Activated naive CD8-positive, alpha-beta T cell treated with anti-CD3 and anti-CD28 coated beads, Interleukin-2, amount 50 U/mL, for 24 hours (primary cell): Measurements from ENCODE around the gene ZFYVE28.
A peak's percentile ranks its signal among the peaks of the same experiment; 100 is the strongest.

ENCODE experiments used
- ATAC-seq: fragments of 150-1000 bp; cut with Tn5 transposase; one replicate; pipeline ENCODE4 v1.10.0; 2021
- DNase-seq: peaks from one replicate; pipeline ENCODE4 v3.0.0; 2021
- H3K27ac Mint-ChIP-seq: one replicate; pipeline ENCODE4 v1.8.0; 2021; ENCODE audit warnings: mild to moderate bottlenecking, mixed read lengths
- H3K27me3 Mint-ChIP-seq: one replicate; pipeline ENCODE4 v1.8.0; 2021; ENCODE audit warnings: mixed read lengths
- H3K36me3 Mint-ChIP-seq: one replicate; pipeline ENCODE4 v1.8.0; 2021; ENCODE audit warnings: low read depth, mixed read lengths
- H3K4me1 Mint-ChIP-seq: one replicate; pipeline ENCODE4 v1.8.0; 2021; ENCODE audit warnings: mixed read lengths
- H3K4me3 Mint-ChIP-seq: one replicate; pipeline ENCODE4 v1.8.0; 2021; ENCODE audit warnings: mild to moderate bottlenecking, moderate library complexity, mixed read lengths
- H3K9me3 Mint-ChIP-seq: one replicate; pipeline ENCODE4 v1.8.0; 2021; ENCODE audit warnings: mixed read lengths

The ZFYVE28 gene

DNA sequence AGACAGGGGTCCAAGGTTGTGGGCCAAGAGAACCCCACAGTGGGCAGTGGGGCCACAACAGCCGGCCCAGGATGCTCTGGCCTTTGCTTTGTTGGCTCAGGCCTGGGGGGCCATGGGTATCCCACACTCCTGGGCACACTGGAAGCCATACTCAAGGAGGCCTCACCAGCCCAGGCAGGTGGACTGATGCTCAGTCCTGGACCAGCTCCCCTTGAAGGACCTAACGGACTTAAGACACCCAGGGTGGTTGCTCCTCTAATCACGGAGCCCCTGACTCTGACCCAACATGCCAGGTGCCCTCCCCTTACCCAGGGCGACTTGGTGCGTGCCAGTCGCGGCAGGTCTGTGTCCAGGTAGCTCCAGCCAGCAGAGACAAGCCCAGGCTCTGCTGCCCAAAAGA, 50.8 kb downstream of the ZFYVE28 start:
- Mint-ChIP-seq H3K27ac (no peak overlapping the region), H3K9me3 (no peaks in the 10 kb centered on the region), H3K4me3 (no peak overlapping the region), H3K4me1 (peaks cover 4% of the 10 kb centered on the region), H3K36me3 (no peaks in the 10 kb centered on the region), H3K27me3 (no peaks in the 10 kb centered on the region)
- ATAC-seq (no peak), DNase-seq (no peak)

DNA sequence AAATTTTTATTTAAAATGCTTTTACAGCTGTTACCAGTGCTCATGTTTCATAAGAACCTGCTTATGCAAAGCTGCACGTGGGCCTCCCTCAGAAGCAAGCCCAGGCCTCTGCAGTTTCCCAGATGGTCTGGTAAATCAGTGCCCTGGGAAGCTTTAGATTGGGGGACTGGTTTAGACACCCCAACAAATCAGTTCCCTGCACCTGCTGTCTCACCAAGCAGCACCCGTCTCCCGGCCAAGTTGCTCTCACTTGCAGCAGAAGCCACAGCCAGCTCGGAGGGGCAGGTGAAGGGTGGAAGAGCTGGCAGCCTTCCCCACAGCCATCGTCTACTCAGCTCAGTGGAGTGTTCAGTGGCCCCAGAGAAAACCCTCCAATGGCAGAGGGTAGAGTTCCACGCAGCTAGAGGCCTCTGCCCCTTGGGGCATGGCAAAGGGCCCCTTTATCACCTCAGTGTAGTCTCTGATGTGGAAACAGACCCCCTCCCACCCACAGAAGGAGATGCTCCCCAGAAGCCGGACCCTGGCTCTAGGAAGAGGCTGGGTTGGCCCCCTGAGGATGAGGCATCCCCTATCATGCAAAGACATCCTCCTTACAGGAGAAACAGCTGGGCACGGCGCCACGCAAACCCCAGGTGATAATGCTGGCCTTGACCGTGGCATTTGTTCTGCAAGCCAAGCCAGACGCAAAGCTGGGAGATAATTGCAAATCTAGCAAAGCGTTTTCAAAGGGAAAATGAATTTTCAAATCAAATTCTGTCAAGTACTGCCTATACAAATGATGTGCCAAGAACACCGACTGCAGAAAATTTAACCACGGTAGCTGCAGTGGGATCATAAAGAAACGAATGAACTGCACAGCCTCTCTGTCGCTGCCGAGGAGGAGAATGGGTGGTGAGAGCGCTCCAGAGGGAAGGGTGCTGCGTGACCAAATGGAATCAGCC, 51.9 kb downstream of the ZFYVE28 start:
- ATAC-seq (no peak), DNase-seq (no peak)
- Mint-ChIP-seq H3K4me3 (no peak overlapping the region), H3K27ac (no peak overlapping the region), H3K36me3 (no peaks in the 10 kb centered on the region), H3K9me3 (no peaks in the 10 kb centered on the region), H3K4me1 (peaks cover 4% of the 10 kb centered on the region), H3K27me3 (no peaks in the 10 kb centered on the region)

DNA sequence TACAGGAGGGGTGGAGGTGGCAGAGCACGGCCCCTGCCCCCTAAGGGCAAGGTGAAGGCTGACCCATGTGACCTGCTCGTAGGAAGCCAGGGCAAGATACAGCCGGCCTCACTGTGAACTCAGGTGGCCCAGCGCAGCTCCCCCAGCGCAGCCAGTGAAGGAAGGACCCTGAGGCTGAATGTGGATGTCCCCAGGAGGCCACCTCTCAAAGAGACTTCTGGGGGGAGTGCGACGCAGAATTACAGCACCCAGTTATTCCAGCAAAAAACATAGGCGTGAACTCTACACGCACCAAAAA, 52.6 kb downstream of the ZFYVE28 start:
- DNase-seq (no peak), ATAC-seq (no peak)
- H3K9me3 Mint-ChIP-seq = no peaks in the 10 kb centered on the region
- H3K4me3 Mint-ChIP-seq = no peak overlapping the region
- no peaks in the 10 kb centered on the region for H3K36me3 Mint-ChIP-seq
- H3K4me1 Mint-ChIP-seq = peaks cover 4% of the 10 kb centered on the region
- H3K27me3 Mint-ChIP-seq = no peaks in the 10 kb centered on the region
- H3K27ac Mint-ChIP-seq = no peak overlapping the region

DNA sequence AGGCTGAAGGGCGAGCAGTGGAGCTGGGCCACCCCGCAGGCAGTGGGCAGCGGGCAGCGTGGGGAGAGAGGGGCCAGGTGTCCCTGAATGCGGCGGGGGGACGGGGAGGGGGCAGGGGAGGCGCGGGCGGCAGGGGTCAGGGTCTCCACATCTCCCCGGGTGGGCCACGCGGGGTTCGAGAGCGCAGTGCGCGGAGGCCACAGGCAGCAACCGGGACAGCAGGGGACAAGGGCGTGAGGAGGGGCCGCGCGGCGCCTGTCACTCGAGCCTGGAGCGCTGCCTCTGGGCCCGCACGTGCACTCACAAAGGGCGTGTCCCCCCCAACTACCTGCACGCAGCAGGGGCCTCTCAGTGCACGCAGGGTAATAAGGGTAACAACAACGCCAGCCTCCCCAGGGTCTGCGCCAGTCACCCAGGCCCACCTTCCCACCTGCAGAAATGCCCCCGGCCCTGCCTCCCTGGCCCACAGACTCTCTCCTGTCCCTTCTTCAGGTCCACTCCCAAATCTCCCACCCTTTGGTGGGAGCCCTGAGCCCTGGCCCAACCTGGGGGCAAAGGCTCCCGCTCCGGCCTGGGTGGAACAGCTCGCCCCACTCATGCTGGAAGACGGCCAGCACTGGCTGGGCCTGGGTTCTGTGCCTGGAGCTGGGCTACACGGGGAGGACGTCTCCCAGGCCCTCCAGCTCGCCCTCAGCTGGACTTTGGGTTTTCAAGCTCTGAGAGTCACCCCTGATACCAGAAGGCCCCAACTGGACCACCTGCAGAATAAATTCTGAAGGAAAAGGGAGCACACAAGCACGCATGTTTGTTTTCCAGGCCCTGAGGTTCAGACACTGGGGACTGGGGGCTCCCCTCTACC, 53.2 kb downstream of the ZFYVE28 start:
- no peaks in the 10 kb centered on the region for H3K9me3 Mint-ChIP-seq
- ATAC-seq = no peak

DNA sequence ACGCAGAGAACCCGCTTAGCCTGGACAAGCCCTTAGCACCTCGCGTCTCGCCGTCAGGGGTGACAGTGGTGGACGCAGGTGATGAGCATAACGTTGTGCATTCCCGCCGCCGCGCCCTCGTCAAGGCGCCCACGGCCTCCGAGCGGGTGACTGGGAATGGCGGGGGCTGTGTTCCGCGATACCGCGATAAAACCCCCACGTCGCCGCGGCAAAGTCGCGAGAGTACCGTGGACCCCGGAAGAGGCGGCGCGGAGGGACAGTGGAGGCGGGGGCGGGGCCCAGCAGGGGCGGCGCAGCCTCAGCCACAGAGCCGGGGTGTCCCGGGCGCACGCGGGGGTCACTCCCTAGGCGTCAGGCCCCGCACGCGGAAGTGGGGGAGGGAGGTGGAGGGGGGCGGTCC, 53.8 kb downstream of the ZFYVE28 start:
- H3K27ac Mint-ChIP-seq = peak overlapping the region; percentile 69
- peaks cover 4% of the 10 kb centered on the region for H3K4me1 Mint-ChIP-seq
- DNase-seq (peak; percentile 67), ATAC-seq (peak; percentile 62)
- no peaks in the 10 kb centered on the region for H3K9me3 Mint-ChIP-seq
- no peaks in the 10 kb centered on the region for H3K27me3 Mint-ChIP-seq
- H3K36me3 Mint-ChIP-seq = no peaks in the 10 kb centered on the region
- peak overlapping the region; percentile 65 for H3K4me3 Mint-ChIP-seq

More for the DNA sequence above, 53.2 kb downstream of the ZFYVE28 start:
- peak overlapping the region; percentile 32 for H3K4me3 Mint-ChIP-seq
- H3K27ac Mint-ChIP-seq = no peak overlapping the region
- DNase-seq = no peak
- no peaks in the 10 kb centered on the region for H3K27me3 Mint-ChIP-seq
- H3K4me1 Mint-ChIP-seq = peaks cover 4% of the 10 kb centered on the region
- H3K36me3 Mint-ChIP-seq = no peaks in the 10 kb centered on the region

DNA sequence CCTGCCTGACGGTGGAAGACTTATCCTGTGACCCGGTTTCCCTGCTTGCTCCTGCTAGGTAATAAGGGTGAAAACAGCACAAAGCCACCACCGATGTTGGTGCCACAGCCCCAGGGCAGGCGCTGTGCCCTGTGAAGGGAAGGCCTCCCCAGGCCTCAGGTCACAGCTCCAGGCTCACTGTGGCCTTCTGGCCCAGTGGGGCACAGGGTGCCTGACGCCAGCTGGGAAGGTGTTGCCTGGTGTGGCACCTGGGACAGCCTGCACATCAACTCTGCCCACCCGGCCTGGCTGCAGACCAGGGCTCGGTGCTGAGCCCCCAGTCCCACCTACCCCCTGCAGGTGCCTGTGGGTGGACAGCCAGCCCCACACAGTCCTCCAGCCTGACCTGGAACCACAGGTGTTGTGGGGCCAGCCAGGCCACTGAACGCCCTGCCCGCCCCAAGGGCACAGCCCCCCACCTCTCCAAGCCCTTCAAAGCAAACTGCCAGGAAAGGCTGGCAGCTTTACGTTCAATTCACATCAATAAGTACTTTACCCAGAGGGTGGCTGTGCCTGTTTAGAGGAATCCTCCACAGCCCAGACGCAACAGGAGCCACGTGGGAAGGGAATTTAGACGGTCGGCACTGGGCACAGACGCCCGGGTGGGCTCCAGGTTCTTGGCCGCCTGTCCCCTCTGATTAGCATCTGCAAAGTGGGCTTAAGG, 54.3 kb downstream of the ZFYVE28 start:
- Mint-ChIP-seq H3K4me3 (peak overlapping the region; percentile 65), H3K27ac (peak overlapping the region; percentile 69), H3K9me3 (no peaks in the 10 kb centered on the region), H3K27me3 (no peaks in the 10 kb centered on the region), H3K36me3 (no peaks in the 10 kb centered on the region), H3K4me1 (peaks cover 4% of the 10 kb centered on the region)
- ATAC-seq (peak; percentile 11), DNase-seq (no peak)

DNA sequence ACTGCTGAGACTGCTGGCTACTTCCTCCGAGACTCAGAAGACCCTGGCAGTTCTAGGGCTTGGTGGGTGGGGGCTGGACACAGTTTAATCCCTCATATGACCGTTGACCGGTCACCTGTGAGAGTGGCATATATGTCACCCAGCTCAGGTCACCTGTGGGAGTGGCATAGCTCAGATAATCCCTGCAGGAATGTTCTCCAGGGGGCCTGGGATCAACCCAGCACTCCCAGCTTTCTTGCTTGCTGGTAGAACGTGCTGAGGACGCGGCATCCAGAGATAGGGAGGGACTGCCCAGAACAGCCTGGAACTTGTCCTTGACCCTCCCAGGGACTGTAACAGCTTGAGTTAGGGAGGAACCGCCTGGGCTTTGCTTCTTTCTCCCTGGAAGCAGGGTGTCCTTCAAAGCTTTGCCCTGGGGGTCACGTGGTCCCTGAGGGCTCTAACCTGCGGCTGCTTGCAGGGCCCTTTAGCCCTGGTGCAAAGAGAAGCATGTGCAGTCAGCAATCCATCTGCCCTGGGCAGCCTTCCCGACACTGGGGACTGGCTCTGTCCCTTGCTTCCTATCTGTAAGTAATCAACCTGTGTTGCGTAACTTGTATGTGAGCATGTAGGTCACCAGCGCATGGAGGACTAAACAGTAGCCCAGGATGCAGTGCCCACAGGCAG, 55.3 kb downstream of the ZFYVE28 start:
- ATAC-seq (no peak), DNase-seq (no peak)
- no peaks in the 10 kb centered on the region for H3K36me3 Mint-ChIP-seq
- no peaks in the 10 kb centered on the region for H3K27me3 Mint-ChIP-seq
- no peaks in the 10 kb centered on the region for H3K9me3 Mint-ChIP-seq
- H3K4me3 Mint-ChIP-seq = no peak overlapping the region
- H3K4me1 Mint-ChIP-seq = peaks cover 4% of the 10 kb centered on the region
- H3K27ac Mint-ChIP-seq = no peak overlapping the region

DNA sequence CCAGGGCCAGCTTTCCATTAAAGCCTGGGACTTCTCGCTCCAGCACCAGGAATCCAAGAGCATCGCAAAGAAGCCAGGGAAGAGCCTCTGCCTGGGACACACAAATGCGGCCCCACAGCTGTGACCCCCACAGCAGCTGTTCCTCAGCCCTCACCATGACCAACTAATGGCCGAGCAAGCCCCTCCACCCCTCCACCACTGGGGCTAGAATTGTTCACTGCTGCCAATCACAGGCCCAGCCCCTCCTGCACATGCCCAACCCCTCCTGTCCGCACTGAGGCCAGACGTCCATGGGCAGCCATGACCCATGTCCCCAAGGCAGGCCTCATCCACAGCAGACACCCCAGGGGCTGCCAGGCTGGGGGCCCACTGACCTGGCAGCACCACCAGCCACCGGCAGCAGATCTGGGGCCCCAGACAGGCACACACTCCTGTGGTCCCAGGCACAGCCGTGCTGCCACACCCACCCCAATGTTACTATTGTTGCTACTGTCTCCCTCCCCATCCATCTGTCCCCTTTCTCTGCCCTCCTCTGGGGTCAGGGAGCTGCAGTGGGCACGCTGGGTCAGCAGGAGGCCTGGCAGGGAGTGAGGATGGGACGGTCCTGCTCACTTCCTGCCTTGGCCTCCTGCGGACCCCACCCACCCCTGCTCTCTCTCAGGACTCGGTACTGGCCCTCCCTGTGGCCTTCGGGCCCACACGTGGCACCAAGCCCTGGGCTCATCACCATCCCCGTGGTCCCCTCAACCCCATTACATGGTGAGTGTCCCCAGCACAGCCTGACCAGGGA, 56.0 kb downstream of the ZFYVE28 start:
- H3K9me3 Mint-ChIP-seq = no peaks in the 10 kb centered on the region
- no peak overlapping the region for H3K27ac Mint-ChIP-seq
- H3K36me3 Mint-ChIP-seq = no peaks in the 10 kb centered on the region
- no peak for DNase-seq
- H3K27me3 Mint-ChIP-seq = no peaks in the 10 kb centered on the region
- peaks cover 4% of the 10 kb centered on the region for H3K4me1 Mint-ChIP-seq
- no peak for ATAC-seq
- H3K4me3 Mint-ChIP-seq = no peak overlapping the region

DNA sequence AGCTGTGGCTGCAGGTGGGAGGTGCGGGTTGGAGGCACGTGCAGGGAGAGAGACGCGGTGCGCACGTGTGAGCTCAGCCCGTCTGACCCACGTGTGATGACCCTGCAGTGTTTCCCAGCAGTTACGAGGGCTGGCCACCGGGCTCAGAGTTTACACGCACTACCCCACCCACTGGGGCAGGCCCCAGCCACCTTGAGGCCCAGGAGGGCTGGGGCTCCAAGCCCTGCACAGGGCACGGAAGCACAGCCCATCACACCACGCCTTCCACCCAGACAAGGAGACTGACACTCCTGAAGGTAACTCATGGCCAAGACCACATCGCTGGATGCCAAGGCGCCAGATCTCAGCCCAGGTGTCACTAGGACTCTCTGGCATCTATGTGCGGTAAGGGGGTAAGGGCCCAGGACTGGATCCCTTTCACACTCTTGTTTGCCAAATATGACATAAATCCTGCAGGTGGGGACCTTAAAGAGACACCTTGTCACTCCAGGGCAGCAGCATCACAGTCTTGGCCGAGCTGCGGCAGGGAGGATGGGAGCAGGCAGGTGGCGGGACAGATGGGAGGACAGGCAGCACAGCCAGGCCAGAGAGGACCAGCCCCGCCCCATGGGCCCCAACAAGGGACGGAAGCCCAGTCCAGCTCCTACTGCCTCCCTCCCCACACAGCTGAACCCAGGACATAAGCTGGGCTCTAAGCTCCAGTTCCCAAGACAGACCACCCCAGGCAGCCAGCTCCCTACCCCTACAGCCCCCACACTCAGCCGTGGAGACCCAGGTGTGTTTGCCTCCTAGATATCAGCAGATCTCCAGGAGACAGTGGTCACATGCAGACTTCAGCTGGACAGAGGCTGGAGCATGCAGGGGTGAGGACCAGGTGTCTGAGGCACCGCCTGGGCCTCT, 56.8 kb downstream of the ZFYVE28 start:
- Mint-ChIP-seq H3K36me3 (no peaks in the 10 kb centered on the region), H3K4me3 (no peak overlapping the region), H3K27ac (no peak overlapping the region), H3K9me3 (no peaks in the 10 kb centered on the region), H3K4me1 (peaks cover 4% of the 10 kb centered on the region), H3K27me3 (no peaks in the 10 kb centered on the region)
- no peak for ATAC-seq
- no peak for DNase-seq

DNA sequence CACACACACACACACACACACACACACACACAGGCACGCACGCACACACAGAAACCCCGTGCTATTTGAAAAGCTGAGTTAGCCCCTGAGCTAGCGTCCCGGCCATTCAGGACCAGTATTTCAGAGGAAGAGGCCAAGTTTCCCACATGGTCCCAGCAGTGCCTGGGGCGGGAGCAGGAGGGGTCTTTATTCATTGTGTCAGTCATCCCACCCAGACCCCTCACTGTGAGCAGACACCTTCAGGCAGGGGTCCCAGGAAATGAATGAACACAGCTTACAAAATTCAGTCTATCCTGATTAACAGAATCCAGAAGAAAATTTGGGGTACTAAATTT, 58.1 kb downstream of the ZFYVE28 start:
- H3K27ac Mint-ChIP-seq = no peak overlapping the region
- H3K9me3 Mint-ChIP-seq = no peaks in the 10 kb centered on the region
- no peak for DNase-seq
- no peak for ATAC-seq
- peaks cover 7% of the 10 kb centered on the region for H3K4me1 Mint-ChIP-seq
- no peaks in the 10 kb centered on the region for H3K36me3 Mint-ChIP-seq
- no peaks in the 10 kb centered on the region for H3K27me3 Mint-ChIP-seq
- no peak overlapping the region for H3K4me3 Mint-ChIP-seq

DNA sequence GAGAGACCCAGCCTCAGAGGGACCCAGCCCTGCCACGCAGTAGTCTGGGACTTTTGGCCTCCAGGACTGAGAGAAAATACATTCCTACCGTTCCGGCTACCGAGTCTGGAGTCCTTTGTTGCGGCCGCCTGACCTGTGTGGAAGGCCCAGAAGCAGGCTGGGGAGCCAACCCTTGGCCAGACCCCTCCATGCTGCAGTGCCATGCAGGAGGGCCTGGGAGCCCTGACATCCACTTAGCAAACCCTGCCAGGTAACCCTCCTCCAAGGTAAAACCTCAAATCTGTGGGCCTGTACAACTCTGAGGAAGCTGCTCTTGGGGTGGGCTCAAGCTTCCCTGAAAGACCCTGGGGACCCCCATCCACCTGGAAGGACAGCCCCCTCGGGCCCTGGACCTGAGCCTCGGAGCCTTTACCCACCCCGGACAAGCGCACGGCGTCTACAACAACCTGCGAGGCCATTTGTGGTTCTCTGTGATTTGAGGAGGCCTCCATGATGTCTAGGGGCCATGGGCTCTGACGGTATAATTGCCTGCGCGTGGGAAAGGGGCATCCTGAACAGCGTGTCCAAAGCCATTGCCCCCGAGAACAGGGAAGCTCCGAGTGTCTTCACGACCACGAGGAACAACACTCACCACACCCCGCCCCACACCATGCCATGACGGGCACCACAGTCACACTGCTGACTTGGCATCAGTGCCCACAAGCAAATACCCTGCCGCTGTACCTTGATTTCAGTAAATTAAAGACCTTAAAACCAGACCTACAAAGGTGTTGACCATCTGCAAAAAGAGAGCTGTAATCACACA, 58.7 kb downstream of the ZFYVE28 start:
- ATAC-seq (no peak), DNase-seq (no peak)
- Mint-ChIP-seq H3K27ac (no peak overlapping the region), H3K4me3 (no peak overlapping the region), H3K9me3 (no peaks in the 10 kb centered on the region), H3K4me1 (peaks cover 8% of the 10 kb centered on the region), H3K36me3 (no peaks in the 10 kb centered on the region), H3K27me3 (no peaks in the 10 kb centered on the region)
